GM04504 (cell line): ENCODE data around the gene ATP7B.
A peak's percentile ranks its signal among the peaks of the same experiment; 100 is the strongest.
"Not testable (repeated sequence)": the region's sequence is repeated elsewhere in the genome, so short reads cannot be mapped to it uniquely, and the experiment has no call there.

Experiments
- DNase-seq: peaks from one replicate; pipeline ENCODE4 v3.0.0-alpha.2; 2012; ENCODE audit warnings: low read depth

The ATP7B gene

GRCh38 chr13:52010890-52011631 lies at the start of gene ATP7B:
TSS of gene ATP7B (minus strand) at chr13:52011450. CDS start at chr13:52011337, 113 bp downstream.
- no peak for DNase-seq

GRCh38 chr13:52053460-52053859 lies 42.2 kb upstream of the ATP7B start:
- DNase-seq = no peak

- no peak for DNase-seq
These were observed 40.1 kb upstream of the ATP7B start for GRCh38 chr13:52051400-52051799.

- DNase-seq = no peak
These were observed 37.3 kb upstream of the ATP7B start for GRCh38 chr13:52048516-52048915.

GRCh38 chr13:52047463-52047862 lies 36.2 kb upstream of the ATP7B start:
- no peak for DNase-seq

GRCh38 chr13:52043675-52044074 lies 32.4 kb upstream of the ATP7B start:
- no peak for DNase-seq

- no peak for DNase-seq
These were observed 24.8 kb upstream of the ATP7B start for GRCh38 chr13:52036037-52036436.

- no peak for DNase-seq
These were observed 23.5 kb upstream of the ATP7B start for GRCh38 chr13:52034616-52035226.

GRCh38 chr13:52033039-52033438 lies 21.8 kb upstream of the ATP7B start:
- no peak for DNase-seq

- DNase-seq = not testable (repeated sequence)
These were observed 19.2 kb upstream of the ATP7B start for GRCh38 chr13:52030401-52030800.

- no peak for DNase-seq
These were observed 18.3 kb upstream of the ATP7B start for GRCh38 chr13:52029569-52029968.

- no peak for DNase-seq
These were observed 16.6 kb upstream of the ATP7B start for GRCh38 chr13:52027832-52028231.

- no peak for DNase-seq
These were observed 15.0 kb upstream of the ATP7B start for GRCh38 chr13:52026246-52026626.

GRCh38 chr13:52025475-52026245 lies 14.4 kb upstream of the ATP7B start:
- no peak for DNase-seq

GRCh38 chr13:52024481-52024880 lies 13.2 kb upstream of the ATP7B start, which contains the start of gene UTP14C:
TSS of gene UTP14C (plus strand) at chr13:52024691. CDS start at chr13:52028805, 4,114 bp downstream.
- no peak for DNase-seq

- DNase-seq = no peak
These were observed 11.1 kb upstream of the ATP7B start for GRCh38 chr13:52022356-52022755.

- DNase-seq = no peak
These were observed 8.9 kb upstream of the ATP7B start for GRCh38 chr13:52020191-52020590.

GRCh38 chr13:52016296-52016695 lies 5.0 kb upstream of the ATP7B start:
- no peak for DNase-seq

GRCh38 chr13:52012512-52012836 lies 1.2 kb upstream of the ATP7B start:
- DNase-seq = no peak

- peak; percentile 96 for DNase-seq
These were observed 622 bp upstream of the ATP7B start, which contains the start of gene ALG11 for GRCh38 chr13:52011632-52012511. TSS of gene ALG11 (plus strand) at chr13:52012398. CDS start at chr13:52012419, 21 bp downstream.

- no peak for DNase-seq
These were observed 1.3 kb downstream of the ATP7B start for GRCh38 chr13:52009946-52010345.
